Stimulated activated CD8-positive, alpha-beta memory T cell treated with anti-CD3 and anti-CD28 coated beads, Interleukin-15, amount 100 ng/mL, for 24 hours (primary cell): ENCODE results near the gene EHD4.

Experiments used
- DNase-seq: peaks from one replicate; pipeline ENCODE4 v3.0.0-alpha.2; 2020; ENCODE audit warnings: low read depth

The EHD4 gene

DNA sequence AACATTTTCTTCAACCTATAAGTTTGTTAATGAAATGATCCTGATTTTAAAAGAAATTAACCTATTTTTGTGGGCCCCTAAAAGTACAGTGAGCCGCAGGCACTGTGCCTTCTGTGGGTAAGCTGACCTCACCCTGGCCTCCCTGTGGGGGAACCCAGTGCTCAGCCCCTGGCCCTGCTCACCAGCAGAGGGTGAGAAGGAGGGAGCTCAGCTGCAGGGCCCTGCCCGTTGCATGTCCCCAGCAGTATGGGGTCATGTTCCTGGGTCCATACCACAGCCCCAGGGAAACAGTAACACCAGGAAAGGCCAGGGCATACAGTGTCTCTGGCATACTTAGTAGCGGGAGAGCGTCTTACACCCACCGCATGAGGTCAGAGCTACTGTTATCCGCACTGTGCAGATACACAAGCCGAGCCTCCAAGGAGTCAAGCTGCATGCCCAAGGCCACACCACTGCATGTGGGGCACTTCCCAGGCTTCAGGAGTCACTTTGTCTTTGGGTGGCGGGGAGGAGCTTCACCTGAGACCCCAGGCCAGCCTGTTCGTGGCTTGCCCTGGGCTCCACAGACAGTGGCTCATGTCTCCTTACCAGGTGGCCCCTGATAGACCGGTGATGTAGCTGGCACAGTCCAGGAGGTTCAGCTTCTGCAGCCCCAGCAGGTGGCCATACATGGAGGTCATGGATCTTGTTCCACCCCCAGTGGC is 22.6 kb upstream of the EHD4 start:
- no peak for DNase-seq

DNA sequence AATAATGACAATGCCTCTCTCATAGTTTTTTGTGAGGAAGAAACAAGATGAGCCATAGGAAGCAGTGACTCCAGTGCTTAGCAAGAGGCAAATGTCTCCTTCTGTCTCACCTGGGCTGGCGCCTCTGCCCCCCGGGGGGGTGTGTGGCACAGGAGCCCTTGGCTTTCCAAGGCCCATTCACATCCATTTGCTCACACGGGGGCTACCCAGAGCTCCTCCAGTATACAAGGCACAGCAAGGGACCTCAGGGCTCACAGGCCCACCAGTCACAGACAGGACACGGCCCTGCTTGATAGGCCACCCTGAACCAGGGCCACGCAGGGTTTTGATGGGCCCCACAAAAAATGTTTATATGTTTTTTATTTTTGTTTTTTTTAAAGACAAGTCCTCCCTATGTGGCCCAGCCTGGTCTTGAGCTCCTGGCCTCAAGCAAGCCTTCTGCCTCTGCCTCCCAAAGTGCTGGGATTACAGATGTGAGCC is 21.9 kb upstream of the EHD4 start:
- DNase-seq = no peak

DNA sequence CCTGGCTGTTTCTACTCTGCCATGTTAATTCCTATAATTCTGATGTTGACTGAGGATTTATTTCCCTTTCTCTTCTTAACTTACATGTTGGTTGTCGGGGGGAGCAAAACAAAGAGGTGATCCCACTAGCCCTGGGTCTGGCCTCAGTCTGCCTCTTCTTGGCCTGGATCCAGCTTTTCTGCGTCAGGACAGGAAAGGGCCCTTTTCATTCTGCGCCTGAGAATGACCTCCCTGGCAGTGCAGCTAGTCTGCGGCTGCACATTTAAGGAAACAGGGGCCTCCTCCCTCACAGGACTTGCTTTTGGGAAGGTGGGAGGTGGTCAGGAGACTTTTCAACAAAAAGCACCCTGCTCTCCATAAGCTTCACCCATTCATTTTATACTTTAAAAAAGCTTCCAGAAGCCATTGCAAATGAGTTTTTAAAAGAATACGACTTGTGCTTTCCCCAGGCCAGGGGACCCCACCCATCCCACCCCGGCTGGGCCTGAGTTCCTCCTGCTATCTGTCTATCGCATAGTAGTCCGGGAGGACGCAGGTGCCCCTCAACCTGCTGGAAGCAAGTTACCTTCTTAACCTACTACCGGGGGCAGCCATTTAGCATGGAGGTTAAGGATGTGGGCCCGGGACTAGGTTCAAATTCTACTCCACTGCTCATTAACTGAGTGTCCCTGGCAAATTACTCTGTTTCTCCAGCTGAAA is 21.3 kb upstream of the EHD4 start:
- DNase-seq = no peak

DNA sequence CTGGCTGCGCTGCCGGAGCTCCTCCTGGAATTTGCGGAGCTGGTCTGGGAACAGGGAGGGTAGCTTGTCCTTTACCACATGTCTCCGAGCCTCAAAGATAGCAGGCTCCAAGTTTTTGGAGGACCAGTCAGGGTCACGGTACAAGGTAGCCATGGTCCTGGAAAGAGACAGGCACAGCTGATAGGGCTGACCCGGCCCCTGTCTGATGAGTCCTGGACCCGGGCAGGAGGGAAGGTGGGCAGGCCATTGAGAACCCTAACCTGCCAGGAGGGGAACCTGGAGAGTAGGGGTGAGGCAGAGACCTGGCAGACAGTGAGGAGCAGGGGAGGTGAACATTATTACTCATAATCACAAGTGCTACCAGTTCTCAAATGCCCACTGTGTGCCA is 20.4 kb upstream of the EHD4 start:
- no peak for DNase-seq

DNA sequence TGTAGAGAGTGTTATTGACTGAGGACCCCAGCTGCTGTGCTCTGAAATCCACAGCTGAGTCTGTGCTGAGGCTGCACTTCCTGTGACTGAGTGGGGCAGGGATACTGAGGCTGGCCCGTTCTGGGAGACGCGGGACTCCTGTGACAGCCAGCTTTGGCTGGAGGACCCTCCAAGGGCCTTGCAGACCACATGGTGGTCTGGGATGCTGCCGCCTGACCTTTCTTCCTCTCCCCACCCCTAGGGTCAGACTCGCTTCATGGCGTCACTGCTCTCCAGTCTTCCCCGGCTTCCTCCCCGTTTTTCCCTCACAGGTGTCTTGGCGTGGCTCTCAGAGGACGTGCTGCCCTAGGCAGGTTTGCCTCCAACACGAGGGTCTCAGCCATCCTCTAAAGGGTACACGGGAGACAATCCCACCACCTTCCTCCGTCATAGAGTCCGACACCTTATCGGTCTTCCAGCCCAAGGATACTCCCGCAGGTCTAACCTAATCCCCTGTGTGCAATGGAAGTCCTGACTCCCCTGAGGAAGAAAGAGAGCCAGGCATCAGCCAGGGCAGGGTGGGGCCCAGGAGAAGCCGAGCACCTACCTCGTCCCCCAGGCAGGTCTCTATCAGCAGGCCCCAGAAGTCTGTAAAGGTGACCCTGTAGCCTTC is 19.9 kb upstream of the EHD4 start:
- DNase-seq = no peak

DNA sequence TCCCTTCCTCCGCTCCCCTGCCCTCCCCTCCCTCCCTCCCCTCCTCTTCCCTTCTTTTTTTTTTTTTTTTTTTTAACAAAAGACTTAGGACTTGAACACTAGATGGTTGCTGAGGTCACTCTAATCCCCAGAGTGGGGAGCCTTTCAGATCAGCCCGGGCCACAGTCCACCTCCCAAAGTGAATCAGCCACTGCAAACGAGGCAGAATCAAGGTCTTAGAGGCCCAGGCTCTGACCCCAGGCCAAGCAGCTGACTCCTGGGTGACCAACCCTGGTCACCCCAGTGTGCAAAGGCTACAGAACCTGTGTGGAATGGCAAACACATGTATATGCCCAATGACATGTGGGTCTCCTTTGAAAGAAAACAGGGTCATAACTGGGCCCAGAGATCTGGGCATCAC is 18.3 kb upstream of the EHD4 start:
- DNase-seq = no peak

DNA sequence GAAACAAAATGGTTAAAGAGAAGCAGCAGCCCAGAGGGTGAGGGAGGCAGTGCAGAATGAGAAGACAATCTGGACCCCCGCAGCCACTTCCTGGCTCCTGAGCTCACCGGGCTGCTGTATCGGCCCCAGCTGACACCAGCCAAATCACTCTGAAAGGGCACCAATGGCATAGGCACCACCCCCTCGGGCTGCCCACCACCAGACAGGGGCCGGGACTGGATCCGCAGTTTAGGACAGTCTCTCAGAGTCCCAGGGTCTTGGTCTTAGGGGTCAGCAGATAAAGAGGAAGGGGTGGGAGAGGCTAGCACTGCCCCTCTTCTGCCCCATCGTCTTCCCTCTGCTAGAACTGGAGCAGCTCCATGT is 17.9 kb upstream of the EHD4 start:
- no peak for DNase-seq

DNA sequence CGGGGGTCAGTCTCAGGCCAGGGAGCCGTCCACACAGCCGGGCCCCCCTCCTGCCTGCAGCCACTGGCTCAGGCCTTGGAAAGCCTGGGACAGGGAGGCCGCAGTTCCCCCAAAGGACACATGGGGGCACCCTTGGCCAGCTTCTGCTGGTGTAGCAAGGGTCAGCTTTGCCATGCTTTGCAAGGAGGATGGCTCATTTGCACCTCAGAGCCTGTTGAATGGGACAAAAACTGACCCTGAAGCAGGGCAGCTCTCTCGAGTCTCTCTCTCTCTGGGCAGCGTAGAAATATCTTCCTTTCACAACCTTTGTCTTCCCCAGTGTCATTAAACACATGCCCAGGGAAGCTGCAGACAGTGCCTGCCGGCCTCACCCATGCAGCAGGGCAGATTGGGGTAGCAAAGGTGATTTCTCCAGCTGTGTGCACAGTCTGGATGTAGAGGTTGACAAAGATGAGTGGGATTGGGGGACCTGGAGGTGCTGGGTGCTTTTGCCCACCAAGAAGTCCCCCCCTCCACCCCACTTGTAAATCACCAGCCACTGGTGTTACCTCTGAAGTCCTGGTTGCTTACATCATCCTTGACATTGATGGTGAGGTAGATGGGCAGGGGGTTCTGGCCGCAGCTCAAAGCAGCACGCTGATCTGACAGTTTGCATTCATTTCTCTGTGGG is 17.4 kb upstream of the EHD4 start:
- peak; percentile 77 for DNase-seq

DNA sequence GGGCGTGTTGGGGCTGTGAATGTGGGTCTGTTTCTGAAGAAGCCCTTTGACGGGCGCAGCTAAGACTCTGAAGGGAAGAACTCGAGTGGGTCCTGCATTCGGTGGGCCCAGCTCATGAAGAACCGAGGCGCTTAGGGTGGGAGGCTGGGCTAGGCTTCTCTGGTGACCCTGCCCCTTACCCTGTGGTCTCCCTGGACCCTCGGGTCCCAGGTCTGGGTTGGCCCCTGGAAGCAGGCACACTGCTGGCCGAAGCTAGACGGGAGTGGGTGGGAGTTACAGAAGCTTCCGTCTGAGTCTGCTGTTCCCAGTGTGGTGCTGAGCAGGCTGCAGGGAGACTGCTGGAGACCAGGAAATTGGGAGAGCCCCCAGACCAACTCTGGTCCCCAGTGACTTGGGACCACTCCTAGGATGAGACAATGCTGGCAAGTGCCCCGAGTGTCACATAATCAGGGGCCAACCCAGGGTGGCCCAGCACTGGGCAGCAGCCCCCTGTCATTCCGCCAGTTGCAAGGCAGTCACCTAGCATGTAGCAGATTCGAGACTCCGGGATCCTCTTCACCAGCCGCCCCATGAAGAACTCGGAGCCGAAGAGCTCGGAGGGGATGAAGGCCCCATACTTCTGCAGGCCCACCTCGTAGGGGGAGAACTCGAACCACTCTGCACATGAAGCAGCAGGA is 16.7 kb upstream of the EHD4 start:
- no peak for DNase-seq

DNA sequence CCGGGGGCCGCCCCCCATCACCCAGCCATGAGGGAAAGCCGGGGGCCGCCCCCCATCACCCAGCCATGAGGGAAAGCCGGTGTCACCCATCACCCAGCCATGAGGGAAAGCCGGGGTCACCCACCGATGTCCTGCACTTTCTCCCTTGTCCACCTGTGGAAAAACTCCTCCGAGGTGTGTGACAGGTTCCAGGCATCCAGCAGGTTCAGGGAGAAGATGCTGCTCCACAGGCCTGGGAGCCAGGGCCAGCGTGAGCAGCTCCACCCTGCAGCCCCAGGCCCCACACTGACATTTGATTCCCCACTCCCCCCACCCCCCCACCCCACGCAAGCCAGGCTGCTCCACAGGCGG is 15.5 kb upstream of the EHD4 start:
- no peak for DNase-seq

DNA sequence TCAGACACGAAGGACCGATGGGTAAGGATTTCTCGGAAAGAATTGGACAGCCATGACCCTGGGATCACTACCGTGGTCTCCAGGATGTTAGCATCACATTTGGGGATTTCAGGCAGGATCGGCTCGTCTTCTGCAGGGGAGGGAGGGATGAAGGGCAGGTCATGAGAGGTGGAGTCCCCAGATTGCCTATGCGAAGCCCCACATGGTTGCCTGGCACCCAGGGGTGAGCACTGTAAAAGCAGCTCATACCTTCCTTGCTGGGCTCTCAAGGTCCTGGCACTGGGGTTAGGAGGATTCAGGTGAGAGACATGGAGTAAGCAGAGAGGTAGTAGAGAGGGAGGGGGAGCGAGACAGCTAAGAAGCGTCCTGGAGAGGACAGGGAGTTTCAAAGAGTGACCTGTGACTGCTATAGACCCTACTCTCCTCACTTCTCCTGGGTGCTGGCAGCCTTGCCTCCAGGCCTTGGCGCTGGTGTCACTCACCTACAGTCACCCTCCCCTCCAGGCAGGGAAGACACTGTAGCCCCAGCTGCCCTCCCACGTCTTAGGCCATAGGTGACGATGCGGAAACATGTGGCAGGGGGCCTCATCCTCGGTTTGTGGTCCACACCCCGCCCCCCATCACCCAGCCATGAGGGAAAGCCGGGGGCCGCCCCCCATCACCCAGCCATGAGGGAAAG is 15.0 kb upstream of the EHD4 start:
- DNase-seq = no peak

DNA sequence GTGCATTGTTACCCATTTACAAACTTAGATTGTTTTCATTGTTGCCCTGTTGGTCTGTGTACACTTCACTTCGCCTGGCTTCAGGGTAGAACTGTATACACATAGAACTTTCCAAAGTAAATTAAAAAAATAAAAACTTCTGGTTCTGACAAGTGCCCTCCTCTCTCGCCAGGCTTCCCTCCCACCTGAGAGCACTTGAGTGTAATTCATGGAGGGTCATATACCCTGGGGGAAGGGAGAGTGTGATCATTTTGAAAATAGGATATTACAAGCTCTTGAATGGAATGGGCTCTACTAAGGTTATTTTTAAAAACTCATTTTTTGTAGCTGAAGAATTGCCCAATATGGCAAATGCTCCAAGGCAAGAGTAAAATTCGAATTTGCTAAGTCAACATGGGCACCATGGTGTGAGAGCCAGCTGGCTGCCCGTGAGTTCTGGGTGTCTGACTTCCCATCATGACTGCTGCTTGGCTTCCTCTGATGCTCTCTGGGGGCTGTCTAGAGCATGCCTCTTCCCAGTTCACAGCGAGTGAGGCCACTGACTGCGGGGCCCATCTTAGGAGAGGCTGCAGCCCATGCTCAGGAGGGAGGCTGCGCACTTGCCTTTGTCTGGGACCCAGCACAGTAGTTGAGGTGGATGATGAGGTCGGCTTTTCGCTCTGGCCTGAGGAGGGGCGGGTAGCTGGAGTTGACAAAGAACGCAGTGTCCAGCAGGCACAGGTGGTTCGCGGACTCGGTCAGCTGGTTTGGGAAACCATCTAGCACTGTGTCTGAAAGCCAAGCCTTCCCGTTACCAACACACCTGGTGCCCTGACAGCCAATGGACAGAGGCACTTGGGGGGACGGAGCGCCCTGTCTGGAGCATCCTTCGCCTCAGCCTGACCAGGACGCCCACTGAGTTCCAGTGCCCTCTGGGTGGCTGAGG is 13.1 kb upstream of the EHD4 start:
- DNase-seq = no peak

DNA sequence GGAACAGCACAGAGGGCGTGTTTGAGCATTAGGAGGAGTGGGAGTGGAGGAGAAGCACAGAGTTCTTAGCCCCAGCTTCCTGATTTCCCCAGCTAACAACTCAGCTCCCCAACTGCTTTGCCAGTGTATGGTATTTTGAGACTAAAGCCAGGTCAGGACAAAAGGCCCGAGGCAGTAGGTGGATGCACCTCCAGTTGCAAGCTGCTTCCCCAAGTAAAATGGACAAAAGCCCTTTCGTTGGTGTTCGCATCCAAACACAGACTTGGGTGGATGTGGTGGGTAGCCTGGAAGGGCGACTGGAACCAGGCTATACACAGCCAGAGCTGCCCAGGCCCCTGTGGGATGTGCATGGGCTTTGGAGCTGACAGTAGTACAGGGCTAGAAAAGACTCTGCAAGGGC is 12.3 kb upstream of the EHD4 start:
- no peak for DNase-seq

DNA sequence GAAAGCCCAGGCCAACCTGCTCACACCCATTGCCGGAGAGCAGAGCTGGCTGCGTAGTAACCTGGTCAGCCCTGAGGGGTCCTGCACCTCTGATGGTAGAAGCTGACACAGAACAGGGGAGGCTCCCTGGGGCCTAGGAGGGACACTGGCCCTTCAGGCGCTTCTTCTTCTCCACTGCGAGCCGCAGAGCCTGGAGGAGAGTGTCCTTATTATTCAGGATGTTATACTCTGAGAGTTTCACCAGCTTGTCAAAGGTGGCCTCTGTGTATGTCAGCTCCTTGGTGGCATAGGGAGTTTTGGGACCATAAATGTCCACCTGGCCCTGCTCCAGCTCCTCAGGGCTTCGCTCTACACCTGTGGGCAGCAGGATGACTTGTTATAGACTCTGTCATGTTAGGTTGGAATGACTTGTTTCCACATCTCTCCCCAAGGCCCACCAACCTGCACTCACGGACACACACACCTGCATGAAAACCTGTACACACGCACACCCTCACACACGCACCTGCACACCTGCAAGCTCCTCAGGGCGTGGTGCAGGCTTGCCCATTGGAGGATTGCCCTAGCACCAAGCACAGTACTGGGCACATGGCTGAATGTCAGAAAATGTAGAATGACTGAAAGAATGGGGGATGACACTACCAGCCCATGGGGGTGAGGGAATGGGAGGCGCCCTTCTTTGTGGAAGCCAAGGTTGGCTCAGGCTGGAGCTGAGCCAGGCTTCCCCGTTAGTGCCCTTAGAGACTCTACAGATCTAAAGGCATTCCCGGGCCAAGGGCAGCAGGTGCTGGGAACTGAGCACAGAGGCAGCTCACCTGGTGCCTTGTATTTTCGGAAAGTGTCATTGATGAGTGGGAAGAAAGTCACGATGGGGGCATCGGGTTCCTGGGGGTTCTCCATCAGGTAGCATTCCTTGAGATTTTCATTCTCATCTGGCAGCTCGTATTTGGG is 11.5 kb upstream of the EHD4 start:
- DNase-seq = no peak

DNA sequence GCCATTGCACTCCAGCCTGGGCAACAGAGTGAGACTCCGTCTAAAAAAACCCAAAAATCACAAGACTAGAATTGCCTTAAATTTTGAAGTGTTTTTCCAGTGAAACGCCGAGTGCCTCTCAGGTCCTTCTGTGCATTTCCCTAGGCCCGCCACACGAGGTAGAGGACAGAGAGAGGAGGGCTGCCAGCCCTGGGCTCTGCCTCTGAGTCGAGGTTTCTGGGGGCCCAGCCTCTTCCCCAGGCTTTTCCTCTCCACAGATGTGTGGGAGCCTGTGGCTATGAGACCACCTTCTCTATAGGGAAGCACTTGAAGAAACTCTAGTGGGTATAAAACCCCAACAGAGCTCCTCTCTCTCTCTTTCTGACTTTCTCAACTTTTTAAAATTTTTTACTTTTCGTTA is 10.9 kb upstream of the EHD4 start:
- DNase-seq = no peak

DNA sequence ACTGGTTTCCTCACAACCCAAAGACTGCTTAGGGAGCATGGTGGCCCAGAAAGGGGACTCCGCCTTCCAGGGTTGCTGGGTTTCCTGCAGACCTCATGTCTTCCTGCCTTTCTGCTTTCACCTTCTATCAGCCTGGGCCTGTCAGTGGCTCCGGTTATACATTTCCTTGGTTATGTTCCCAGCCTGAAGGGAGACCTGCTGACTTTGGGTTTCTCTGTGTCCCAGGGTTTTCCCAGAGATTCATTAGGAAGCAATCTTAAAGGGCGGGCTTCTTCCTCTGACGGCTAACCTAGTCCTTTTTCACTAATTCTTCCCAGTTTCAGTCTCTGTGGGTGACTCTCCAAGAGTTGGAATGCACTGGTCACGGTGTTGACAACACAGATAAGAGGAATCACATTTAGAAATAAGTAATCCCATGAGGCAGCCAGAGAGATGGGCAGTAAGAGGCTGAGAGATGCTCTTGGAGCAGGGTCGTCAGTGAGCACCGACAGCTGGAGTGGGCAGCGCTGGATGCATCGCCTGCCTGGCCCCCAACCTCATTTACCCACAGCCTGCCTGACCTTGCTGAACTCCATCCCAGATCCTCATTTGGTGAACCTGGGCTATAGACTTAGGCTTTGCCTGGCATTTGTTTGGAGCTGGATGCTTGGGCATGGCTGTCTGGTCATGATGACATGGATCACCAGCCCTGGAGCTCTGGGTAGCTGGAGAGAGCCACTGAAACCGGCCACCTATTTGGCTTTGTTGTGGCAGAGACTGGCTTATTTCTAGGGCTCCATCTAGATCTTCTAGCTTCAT is 10.0 kb upstream of the EHD4 start:
- DNase-seq = no peak

DNA sequence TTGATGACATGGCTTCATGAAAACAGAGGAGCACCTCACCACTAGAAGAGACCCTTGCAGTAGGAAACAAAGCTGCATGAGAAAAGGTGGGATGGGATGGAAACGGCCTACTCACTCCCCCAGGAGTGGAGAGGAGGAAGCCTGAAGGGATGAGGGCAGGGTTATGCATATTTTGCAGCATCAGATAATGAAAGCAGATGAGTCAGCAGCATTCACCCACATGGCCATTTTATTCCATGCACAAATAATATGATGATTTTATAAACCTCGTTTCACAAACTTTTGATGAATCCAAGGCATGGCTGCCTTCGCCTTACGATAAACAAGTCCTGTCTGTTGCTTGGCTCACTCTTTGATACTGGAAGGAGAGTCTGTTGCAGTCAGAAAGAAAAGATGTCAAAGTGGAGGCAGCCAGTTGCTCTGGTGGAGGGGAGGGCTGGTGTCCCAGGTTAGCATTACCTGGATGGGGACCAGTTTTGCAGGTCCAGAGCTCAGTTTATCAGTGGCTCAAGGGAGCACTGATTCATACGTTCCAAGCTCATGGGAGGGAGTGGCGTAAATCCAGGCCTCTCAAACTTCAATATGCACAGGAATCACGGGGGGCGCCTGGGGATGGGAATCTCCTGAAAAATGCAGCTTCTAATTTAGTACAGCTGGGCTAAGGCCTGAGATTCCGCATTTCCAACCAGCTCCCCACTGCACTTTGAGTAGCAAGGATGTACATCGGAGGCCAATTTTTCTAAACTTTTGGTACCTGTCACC is 9.2 kb upstream of the EHD4 start:
- DNase-seq = no peak
